HUES6 (cell line): ENCODE measurements around the gene TMEM190.
"Not testable (repeated sequence)": the region's sequence is repeated elsewhere in the genome, so short reads cannot be mapped to it uniquely, and the experiment has no call there.

Source experiments
- H3K27ac ChIP-seq: 2 replicates; pipeline ENCODE4 v1.7.0; 2013; ENCODE audit warnings: low read depth, mild to moderate bottlenecking, low read length, inconsistent platforms
- H3K27me3 ChIP-seq: 2 replicates; pipeline ENCODE4 v1.6.1; 2013; ENCODE audit warnings: low read length; ENCODE audit not compliant: control insufficient read depth, insufficient read depth
- H3K36me3 ChIP-seq: 2 replicates; pipeline ENCODE4 v1.6.1; 2013; ENCODE audit warnings: low read length; ENCODE audit not compliant: control insufficient read depth, insufficient read depth
- H3K4me1 ChIP-seq: 2 replicates; pipeline ENCODE4 v1.6.1; 2013; ENCODE audit warnings: low read length; ENCODE audit not compliant: control insufficient read depth, insufficient read depth
- H3K4me3 ChIP-seq: 2 replicates; pipeline ENCODE4 v1.5.1; 2013; ENCODE audit warnings: low read depth, low read length
- H3K9ac ChIP-seq: one replicate; pipeline ENCODE4 v1.6.1; 2013; ENCODE audit warnings: mild to moderate bottlenecking, low read length
- H3K9me3 ChIP-seq: 2 replicates; pipeline ENCODE4 v1.6.1; 2013; ENCODE audit warnings: low read depth, low read length; ENCODE audit not compliant: control insufficient read depth, insufficient read depth

The TMEM190 gene

GRCh38 chr19:55401390-55401789, 24.8 kb downstream of the TMEM190 start:
- H3K4me3 ChIP-seq, H3K27ac ChIP-seq, H3K9me3 ChIP-seq, H3K27me3 ChIP-seq, H3K9ac ChIP-seq: not testable (repeated sequence)
- Histone ChIP-seq H3K36me3 (peaks cover 53% of the 10 kb centered on the region), H3K4me1 (peaks cover 11% of the 10 kb centered on the region)

- Histone ChIP-seq H3K27ac (no peak overlapping the region), H3K27me3 (no peaks in the 10 kb centered on the region), H3K4me3 (no peak overlapping the region), H3K4me1 (peaks cover 16% of the 10 kb centered on the region), H3K9me3 (no peaks in the 10 kb centered on the region), H3K36me3 (peaks cover 58% of the 10 kb centered on the region), H3K9ac (no peak overlapping the region)
Observed at GRCh38 chr19:55402509-55402908, 25.9 kb downstream of the TMEM190 start.

- Histone ChIP-seq H3K4me3 (peak overlapping the region; percentile 79), H3K9ac (peak overlapping the region; percentile 87), H3K27ac (no peak overlapping the region), H3K4me1 (peaks cover 22% of the 10 kb centered on the region), H3K9me3 (peaks cover 4% of the 10 kb centered on the region; the same call in 1 of the 2 replicates), H3K27me3 (no peaks in the 10 kb centered on the region), H3K36me3 (peaks cover 54% of the 10 kb centered on the region)
Observed at GRCh38 chr19:55405638-55406037, 29.0 kb downstream of the TMEM190 start.

GRCh38 chr19:55406091-55406825, 29.6 kb downstream of the TMEM190 start:
- H3K9me3 ChIP-seq: peaks cover 4% of the 10 kb centered on the region; the same call in 1 of the 2 replicates
- H3K27me3 ChIP-seq: no peaks in the 10 kb centered on the region
- H3K36me3 ChIP-seq: peaks cover 49% of the 10 kb centered on the region
- peaks cover 22% of the 10 kb centered on the region for H3K4me1 ChIP-seq
- peak overlapping the region; percentile 87 for H3K9ac ChIP-seq
- no peak overlapping the region for H3K27ac ChIP-seq
- H3K4me3 ChIP-seq: peak overlapping the region; percentile 79

GRCh38 chr19:55406826-55407549, 30.4 kb downstream of the TMEM190 start:
- Histone ChIP-seq H3K9ac (peak overlapping the region; percentile 87), H3K36me3 (peaks cover 44% of the 10 kb centered on the region), H3K4me1 (peaks cover 22% of the 10 kb centered on the region), H3K9me3 (peaks cover 4% of the 10 kb centered on the region; the same call in 1 of the 2 replicates), H3K4me3 (peak overlapping the region; percentile 79), H3K27ac (peak overlapping the region; percentile 100), H3K27me3 (no peaks in the 10 kb centered on the region)

GRCh38 chr19:55407550-55407799, 30.8 kb downstream of the TMEM190 start, which contains the start of gene UBE2S:
UBE2S (minus strand) TSS chr19:55407788; CDS start chr19:55407589, 199 bp downstream.
- H3K4me3 ChIP-seq: peak within 1 kb of the TSS; percentile 79
- H3K9ac ChIP-seq: peak within 1 kb of the TSS; percentile 87
- H3K36me3 ChIP-seq: peaks cover 39% of the 10 kb centered on the region
- not testable (repeated sequence) for H3K9me3 ChIP-seq, H3K27me3 ChIP-seq
- H3K4me1 ChIP-seq: peaks cover 22% of the 10 kb centered on the region
- H3K27ac ChIP-seq: peak within 1 kb of the TSS; percentile 100

GRCh38 chr19:55407800-55408532, 31.3 kb downstream of the TMEM190 start:
- H3K9me3 ChIP-seq: peaks cover 4% of the 10 kb centered on the region; the same call in 1 of the 2 replicates
- peaks cover 34% of the 10 kb centered on the region for H3K36me3 ChIP-seq
- no peaks in the 10 kb centered on the region for H3K27me3 ChIP-seq
- peaks cover 22% of the 10 kb centered on the region for H3K4me1 ChIP-seq
- peak overlapping the region; percentile 87 for H3K9ac ChIP-seq
- H3K27ac ChIP-seq: peak overlapping the region; percentile 100
- H3K4me3 ChIP-seq: peak overlapping the region; percentile 79

GRCh38 chr19:55408533-55408872, 31.9 kb downstream of the TMEM190 start:
- Histone ChIP-seq H3K9me3 (peaks cover 4% of the 10 kb centered on the region; the same call in 1 of the 2 replicates), H3K27me3 (no peaks in the 10 kb centered on the region), H3K27ac (peak overlapping the region; percentile 84), H3K4me3 (peak overlapping the region; percentile 48), H3K9ac (peak overlapping the region; percentile 62), H3K36me3 (peaks cover 28% of the 10 kb centered on the region), H3K4me1 (peaks cover 22% of the 10 kb centered on the region)

GRCh38 chr19:55409179-55409578, 32.6 kb downstream of the TMEM190 start:
- not testable (repeated sequence) for H3K27ac ChIP-seq, H3K9ac ChIP-seq, H3K4me3 ChIP-seq, H3K9me3 ChIP-seq, H3K27me3 ChIP-seq
- H3K4me1 ChIP-seq: peaks cover 22% of the 10 kb centered on the region
- H3K36me3 ChIP-seq: peaks cover 23% of the 10 kb centered on the region

GRCh38 chr19:55410168-55410567, 33.5 kb downstream of the TMEM190 start:
- peaks cover 17% of the 10 kb centered on the region for H3K36me3 ChIP-seq
- H3K9ac ChIP-seq: no peak overlapping the region
- H3K27me3 ChIP-seq: no peaks in the 10 kb centered on the region
- peaks cover 4% of the 10 kb centered on the region; the same call in 1 of the 2 replicates for H3K9me3 ChIP-seq
- H3K4me3 ChIP-seq: no peak overlapping the region
- no peak overlapping the region for H3K27ac ChIP-seq
- peaks cover 22% of the 10 kb centered on the region for H3K4me1 ChIP-seq

- Histone ChIP-seq H3K4me3 (no peak overlapping the region), H3K36me3 (no peaks in the 10 kb centered on the region), H3K9me3 (peaks cover 3% of the 10 kb centered on the region; the same call in 1 of the 2 replicates)
Observed at GRCh38 chr19:55418185-55418584, 41.6 kb downstream of the TMEM190 start.

More at GRCh38 chr19:55418185-55418584, 41.6 kb downstream of the TMEM190 start:
- Histone ChIP-seq H3K27me3 (peaks cover 10% of the 10 kb centered on the region), H3K27ac (no peak overlapping the region), H3K9ac (no peak overlapping the region), H3K4me1 (0 out of 2 replicates have a peak, but pooled peaks cover 2% of the 10 kb centered on the region)
